ENCODE data around the gene ABCC8.

Gene ABCC8

DNA sequence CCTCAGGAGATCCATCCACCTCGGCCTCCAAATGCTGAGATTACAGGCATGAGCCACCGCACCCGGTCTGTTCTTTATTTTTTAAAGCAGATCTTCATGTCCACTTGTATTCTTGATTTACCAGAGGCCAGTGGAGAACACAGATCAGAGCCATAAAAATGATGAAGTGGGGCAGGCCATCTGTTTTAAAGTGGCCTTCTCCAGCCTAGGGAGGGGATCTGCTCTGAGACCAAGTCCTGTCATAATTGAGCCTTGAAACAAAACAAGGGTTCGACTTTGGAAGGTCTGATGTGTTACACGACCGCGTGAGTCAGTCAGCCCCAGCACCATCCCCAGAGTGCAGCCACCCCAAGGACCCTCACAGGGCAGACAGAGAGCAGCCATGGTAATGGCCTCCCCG lies 27.5 kb downstream of the ABCC8 start:
- no peak for ATAC-seq
- no peak for TF ChIP-seq ISL1 (CRISPR knock-in tag; IDR thresholded peaks at IDR 0.05)
- TF ChIP-seq OSR1 (CRISPR knock-in tag; IDR thresholded peaks at IDR 0.05), result no peak
- TF ChIP-seq GLIS3 (CRISPR knock-in tag; IDR thresholded peaks at IDR 0.05), result no peak
- no peak for TF ChIP-seq TCF4 (CRISPR knock-in tag; IDR thresholded peaks at IDR 0.05; ENCODE audit: borderline replicate concordance)
- no peak for TF ChIP-seq ZC3H10 (CRISPR knock-in tag; IDR thresholded peaks at IDR 0.05)
- TF ChIP-seq, protein P1, sequence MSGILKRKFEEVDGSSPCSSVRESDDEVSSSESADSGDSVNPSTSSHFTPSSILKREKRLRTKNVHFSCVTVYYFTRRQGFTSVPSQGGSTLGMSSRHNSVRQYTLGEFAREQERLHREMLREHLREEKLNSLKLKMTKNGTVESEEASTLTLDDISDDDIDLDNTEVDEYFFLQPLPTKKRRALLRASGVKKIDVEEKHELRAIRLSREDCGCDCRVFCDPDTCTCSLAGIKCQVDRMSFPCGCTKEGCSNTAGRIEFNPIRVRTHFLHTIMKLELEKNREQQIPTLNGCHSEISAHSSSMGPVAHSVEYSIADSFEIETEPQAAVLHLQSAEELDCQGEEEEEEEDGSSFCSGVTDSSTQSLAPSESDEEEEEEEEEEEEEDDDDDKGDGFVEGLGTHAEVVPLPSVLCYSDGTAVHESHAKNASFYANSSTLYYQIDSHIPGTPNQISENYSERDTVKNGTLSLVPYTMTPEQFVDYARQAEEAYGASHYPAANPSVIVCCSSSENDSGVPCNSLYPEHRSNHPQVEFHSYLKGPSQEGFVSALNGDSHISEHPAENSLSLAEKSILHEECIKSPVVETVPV (CRISPR knock-in tag; IDR thresholded peaks at IDR 0.05), result no peak

DNA sequence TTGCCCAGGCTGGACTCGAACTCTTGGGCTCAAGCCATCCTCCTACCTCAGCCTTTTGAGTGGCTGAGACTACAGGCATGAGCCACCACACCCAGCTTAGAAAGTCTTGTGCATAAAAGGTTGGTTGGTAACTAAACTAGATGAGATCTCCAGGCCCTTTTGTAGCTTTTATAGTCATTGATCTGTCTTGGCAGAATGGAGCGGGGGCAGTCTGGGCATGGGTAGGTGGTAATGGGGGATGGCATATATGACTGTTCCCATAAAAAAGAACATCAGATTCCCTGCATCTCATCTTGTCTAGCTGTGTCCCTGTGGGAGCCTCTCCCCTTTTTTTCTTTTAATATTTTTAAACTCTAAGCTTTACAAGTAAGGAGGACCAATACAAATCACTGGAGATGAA lies 30.2 kb downstream of the ABCC8 start:
- ATAC-seq, result no peak

DNA sequence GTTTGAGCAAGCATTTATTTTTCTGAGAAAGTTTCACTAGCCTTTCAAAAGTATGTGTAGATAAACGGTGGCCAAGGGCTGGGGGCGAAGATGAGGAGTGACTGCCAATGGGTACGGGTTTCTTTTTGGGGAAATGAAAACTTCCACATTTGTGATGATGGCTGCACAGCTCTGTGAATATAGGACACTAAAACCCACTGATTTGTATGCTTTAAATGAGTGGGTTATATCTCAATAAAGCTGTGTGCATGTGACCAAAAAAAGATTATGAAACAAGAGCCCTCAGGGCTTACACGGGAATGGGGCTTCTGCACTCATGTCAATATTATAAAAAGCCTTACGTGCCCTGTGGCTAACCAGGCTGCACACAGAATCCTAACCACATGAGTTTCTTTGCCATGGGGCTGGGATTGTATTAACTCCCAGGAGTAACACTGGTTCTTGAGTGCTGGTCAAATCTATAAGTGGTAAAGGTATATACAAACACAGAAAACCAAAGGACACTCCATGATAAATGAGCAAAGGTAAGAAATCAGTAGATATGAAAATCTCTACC lies 31.3 kb downstream of the ABCC8 start:
- TF ChIP-seq PPARA (CRISPR knock-in tag; IDR thresholded peaks at IDR 0.05; ENCODE audit: borderline replicate concordance) (no peak), ISL1 (CRISPR knock-in tag; IDR thresholded peaks at IDR 0.05) (no peak), ZNF565 (CRISPR knock-in tag; conservative IDR thresholded peaks at IDR 0.05; ENCODE audit: low read depth) (no peak), ZNF70 (CRISPR knock-in tag; IDR thresholded peaks at IDR 0.05) (no peak), ZFP30 (CRISPR knock-in tag; IDR thresholded peaks at IDR 0.05) (no peak), ESRRG (CRISPR knock-in tag; IDR thresholded peaks at IDR 0.05) (no peak), RARB (CRISPR knock-in tag; IDR thresholded peaks at IDR 0.05) (no peak), OSR1 (CRISPR knock-in tag; IDR thresholded peaks at IDR 0.05) (no peak), TOX (CRISPR knock-in tag; IDR thresholded peaks at IDR 0.05; ENCODE audit: borderline replicate concordance) (no peak), ZFP3 (CRISPR knock-in tag; IDR thresholded peaks at IDR 0.05) (no peak), CSDC2 (CRISPR knock-in tag; IDR thresholded peaks at IDR 0.05) (no peak), BACH2 (CRISPR knock-in tag; IDR thresholded peaks at IDR 0.05; ENCODE audit: borderline replicate concordance) (no peak)
- TF ChIP-seq, protein P2, sequence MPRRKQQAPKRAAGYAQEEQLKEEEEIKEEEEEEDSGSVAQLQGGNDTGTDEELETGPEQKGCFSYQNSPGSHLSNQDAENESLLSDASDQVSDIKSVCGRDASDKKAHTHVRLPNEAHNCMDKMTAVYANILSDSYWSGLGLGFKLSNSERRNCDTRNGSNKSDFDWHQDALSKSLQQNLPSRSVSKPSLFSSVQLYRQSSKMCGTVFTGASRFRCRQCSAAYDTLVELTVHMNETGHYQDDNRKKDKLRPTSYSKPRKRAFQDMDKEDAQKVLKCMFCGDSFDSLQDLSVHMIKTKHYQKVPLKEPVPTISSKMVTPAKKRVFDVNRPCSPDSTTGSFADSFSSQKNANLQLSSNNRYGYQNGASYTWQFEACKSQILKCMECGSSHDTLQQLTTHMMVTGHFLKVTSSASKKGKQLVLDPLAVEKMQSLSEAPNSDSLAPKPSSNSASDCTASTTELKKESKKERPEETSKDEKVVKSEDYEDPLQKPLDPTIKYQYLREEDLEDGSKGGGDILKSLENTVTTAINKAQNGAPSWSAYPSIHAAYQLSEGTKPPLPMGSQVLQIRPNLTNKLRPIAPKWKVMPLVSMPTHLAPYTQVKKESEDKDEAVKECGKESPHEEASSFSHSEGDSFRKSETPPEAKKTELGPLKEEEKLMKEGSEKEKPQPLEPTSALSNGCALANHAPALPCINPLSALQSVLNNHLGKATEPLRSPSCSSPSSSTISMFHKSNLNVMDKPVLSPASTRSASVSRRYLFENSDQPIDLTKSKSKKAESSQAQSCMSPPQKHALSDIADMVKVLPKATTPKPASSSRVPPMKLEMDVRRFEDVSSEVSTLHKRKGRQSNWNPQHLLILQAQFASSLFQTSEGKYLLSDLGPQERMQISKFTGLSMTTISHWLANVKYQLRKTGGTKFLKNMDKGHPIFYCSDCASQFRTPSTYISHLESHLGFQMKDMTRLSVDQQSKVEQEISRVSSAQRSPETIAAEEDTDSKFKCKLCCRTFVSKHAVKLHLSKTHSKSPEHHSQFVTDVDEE (CRISPR knock-in tag; IDR thresholded peaks at IDR 0.05), result no peak
- TF ChIP-seq, protein P3, sequence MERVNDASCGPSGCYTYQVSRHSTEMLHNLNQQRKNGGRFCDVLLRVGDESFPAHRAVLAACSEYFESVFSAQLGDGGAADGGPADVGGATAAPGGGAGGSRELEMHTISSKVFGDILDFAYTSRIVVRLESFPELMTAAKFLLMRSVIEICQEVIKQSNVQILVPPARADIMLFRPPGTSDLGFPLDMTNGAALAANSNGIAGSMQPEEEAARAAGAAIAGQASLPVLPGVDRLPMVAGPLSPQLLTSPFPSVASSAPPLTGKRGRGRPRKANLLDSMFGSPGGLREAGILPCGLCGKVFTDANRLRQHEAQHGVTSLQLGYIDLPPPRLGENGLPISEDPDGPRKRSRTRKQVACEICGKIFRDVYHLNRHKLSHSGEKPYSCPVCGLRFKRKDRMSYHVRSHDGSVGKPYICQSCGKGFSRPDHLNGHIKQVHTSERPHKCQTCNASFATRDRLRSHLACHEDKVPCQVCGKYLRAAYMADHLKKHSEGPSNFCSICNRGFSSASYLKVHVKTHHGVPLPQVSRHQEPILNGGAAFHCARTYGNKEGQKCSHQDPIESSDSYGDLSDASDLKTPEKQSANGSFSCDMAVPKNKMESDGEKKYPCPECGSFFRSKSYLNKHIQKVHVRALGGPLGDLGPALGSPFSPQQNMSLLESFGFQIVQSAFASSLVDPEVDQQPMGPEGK (CRISPR knock-in tag; IDR thresholded peaks at IDR 0.05; ENCODE audit: borderline replicate concordance), result no peak
- TF ChIP-seq, protein P4, sequence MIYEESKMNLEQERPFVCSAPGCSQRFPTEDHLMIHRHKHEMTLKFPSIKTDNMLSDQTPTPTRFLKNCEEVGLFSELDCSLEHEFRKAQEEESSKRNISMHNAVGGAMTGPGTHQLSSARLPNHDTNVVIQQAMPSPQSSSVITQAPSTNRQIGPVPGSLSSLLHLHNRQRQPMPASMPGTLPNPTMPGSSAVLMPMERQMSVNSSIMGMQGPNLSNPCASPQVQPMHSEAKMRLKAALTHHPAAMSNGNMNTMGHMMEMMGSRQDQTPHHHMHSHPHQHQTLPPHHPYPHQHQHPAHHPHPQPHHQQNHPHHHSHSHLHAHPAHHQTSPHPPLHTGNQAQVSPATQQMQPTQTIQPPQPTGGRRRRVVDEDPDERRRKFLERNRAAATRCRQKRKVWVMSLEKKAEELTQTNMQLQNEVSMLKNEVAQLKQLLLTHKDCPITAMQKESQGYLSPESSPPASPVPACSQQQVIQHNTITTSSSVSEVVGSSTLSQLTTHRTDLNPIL (CRISPR knock-in tag; IDR thresholded peaks at IDR 0.05; ENCODE audit: low read depth), result no peak
- TF ChIP-seq, protein P1 (CRISPR knock-in tag; IDR thresholded peaks at IDR 0.05), result no peak
- no peak for ATAC-seq

More for the DNA sequence above, 30.2 kb downstream of the ABCC8 start:
- TF ChIP-seq ISL1 (CRISPR knock-in tag; IDR thresholded peaks at IDR 0.05) (no peak), ARNTL (CRISPR knock-in tag; IDR thresholded peaks at IDR 0.05; ENCODE audit: borderline replicate concordance, low read depth) (no peak), PPARA (CRISPR knock-in tag; IDR thresholded peaks at IDR 0.05; ENCODE audit: borderline replicate concordance) (no peak), TCF4 (CRISPR knock-in tag; IDR thresholded peaks at IDR 0.05; ENCODE audit: borderline replicate concordance) (no peak), ZC3H10 (CRISPR knock-in tag; IDR thresholded peaks at IDR 0.05) (no peak)
- TF ChIP-seq, protein P5, sequence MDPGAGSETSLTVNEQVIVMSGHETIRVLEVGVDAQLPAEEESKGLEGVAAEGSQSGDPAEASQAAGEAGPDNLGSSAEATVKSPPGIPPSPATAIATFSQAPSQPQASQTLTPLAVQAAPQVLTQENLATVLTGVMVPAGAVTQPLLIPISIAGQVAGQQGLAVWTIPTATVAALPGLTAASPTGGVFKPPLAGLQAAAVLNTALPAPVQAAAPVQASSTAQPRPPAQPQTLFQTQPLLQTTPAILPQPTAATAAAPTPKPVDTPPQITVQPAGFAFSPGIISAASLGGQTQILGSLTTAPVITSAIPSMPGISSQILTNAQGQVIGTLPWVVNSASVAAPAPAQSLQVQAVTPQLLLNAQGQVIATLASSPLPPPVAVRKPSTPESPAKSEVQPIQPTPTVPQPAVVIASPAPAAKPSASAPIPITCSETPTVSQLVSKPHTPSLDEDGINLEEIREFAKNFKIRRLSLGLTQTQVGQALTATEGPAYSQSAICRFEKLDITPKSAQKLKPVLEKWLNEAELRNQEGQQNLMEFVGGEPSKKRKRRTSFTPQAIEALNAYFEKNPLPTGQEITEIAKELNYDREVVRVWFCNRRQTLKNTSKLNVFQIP (CRISPR knock-in tag; IDR thresholded peaks at IDR 0.05; ENCODE audit: borderline replicate concordance, low read depth), result no peak

All from SK-N-SH treated with all-trans-retinoic acid at 6 μM for 48 hours (cell line).